ENCODE results near the gene SNX33.

The SNX33 gene

GRCh38 chr15:75640483-75641178, 7.1 kb upstream of the SNX33 start:
- Histone ChIP-seq H3K9me3 (ENCODE audit: insufficient read depth, low read length, severe bottlenecking) (no peaks in the 10 kb centered on the region), H3K27ac (ENCODE audit: low read length) (peak overlapping the region; percentile 90), H3K9ac (ENCODE audit: low read depth, low read length) (peak overlapping the region; percentile 73), H3K4me2 (ENCODE audit: insufficient read depth, low read length) (peak overlapping the region; percentile 80), H3K4me3 (ENCODE audit: low read depth in 1 of 2, low read length in 2 of 2) (peak overlapping the region; percentile 52 to 86; a peak in 3 of 4 replicates), H4K20me1 (ENCODE audit: insufficient read depth, low read length) (peaks cover 26% of the 10 kb centered on the region), H3K4me1 (ENCODE audit: insufficient read depth, low read length) (peaks cover 35% of the 10 kb centered on the region), H3K27me3 (ENCODE audit: insufficient read depth, low read length, poor library complexity) (no peaks in the 10 kb centered on the region), H2AFZ (ENCODE audit: low read depth, low read length) (peak overlapping the region; percentile 86), H3K79me2 (ENCODE audit: insufficient read depth, low read length) (peaks cover 30% of the 10 kb centered on the region), H3K36me3 (ENCODE audit: insufficient read depth, low read length) (peaks cover 8% of the 10 kb centered on the region)
- peak; percentile 74 for DNase-seq
- TF ChIP-seq EZH2 (IDR thresholded peaks at IDR 0.05; ENCODE audit: borderline replicate concordance, low read depth, low read length, severe bottlenecking) = no peak
- TF ChIP-seq, protein P1, sequence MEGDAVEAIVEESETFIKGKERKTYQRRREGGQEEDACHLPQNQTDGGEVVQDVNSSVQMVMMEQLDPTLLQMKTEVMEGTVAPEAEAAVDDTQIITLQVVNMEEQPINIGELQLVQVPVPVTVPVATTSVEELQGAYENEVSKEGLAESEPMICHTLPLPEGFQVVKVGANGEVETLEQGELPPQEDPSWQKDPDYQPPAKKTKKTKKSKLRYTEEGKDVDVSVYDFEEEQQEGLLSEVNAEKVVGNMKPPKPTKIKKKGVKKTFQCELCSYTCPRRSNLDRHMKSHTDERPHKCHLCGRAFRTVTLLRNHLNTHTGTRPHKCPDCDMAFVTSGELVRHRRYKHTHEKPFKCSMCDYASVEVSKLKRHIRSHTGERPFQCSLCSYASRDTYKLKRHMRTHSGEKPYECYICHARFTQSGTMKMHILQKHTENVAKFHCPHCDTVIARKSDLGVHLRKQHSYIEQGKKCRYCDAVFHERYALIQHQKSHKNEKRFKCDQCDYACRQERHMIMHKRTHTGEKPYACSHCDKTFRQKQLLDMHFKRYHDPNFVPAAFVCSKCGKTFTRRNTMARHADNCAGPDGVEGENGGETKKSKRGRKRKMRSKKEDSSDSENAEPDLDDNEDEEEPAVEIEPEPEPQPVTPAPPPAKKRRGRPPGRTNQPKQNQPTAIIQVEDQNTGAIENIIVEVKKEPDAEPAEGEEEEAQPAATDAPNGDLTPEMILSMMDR (IDR thresholded peaks at IDR 0.05; ENCODE audit: borderline replicate concordance, extremely low read depth, low read length, poor library complexity, severe bottlenecking) = peak; percentile 69
- ATAC-seq (ENCODE audit: insufficient read depth, low read depth) = peak; percentile 50

GRCh38 chr15:75641179-75641503, 6.6 kb upstream of the SNX33 start:
- H3K4me2 ChIP-seq (ENCODE audit: insufficient read depth, low read length) = peak overlapping the region; percentile 80
- peaks cover 30% of the 10 kb centered on the region for H3K79me2 ChIP-seq (ENCODE audit: insufficient read depth, low read length)
- peak overlapping the region; percentile 73; the same call in 1 of the 2 replicates for H3K9ac ChIP-seq (ENCODE audit: low read depth, low read length)
- ATAC-seq (ENCODE audit: insufficient read depth, low read depth) (no peak), DNase-seq (no peak)
- no peaks in the 10 kb centered on the region for H3K9me3 ChIP-seq (ENCODE audit: insufficient read depth, low read length, severe bottlenecking)
- H3K4me3 ChIP-seq (ENCODE audit: low read depth in 1 of 2, low read length in 2 of 2) = peak overlapping the region; percentile 52 to 86; a peak in 3 of 4 replicates
- peaks cover 26% of the 10 kb centered on the region for H4K20me1 ChIP-seq (ENCODE audit: insufficient read depth, low read length)
- peak overlapping the region; percentile 86 for H2AFZ ChIP-seq (ENCODE audit: low read depth, low read length)
- peaks cover 2% of the 10 kb centered on the region for H3K27me3 ChIP-seq (ENCODE audit: insufficient read depth, low read length, poor library complexity)
- H3K4me1 ChIP-seq (ENCODE audit: insufficient read depth, low read length) = peaks cover 35% of the 10 kb centered on the region
- H3K27ac ChIP-seq (ENCODE audit: low read length) = peak overlapping the region; percentile 46
- TF ChIP-seq EZH2 (IDR thresholded peaks at IDR 0.05; ENCODE audit: borderline replicate concordance, low read depth, low read length, severe bottlenecking) = no peak
- TF ChIP-seq, protein P1 (IDR thresholded peaks at IDR 0.05; ENCODE audit: borderline replicate concordance, extremely low read depth, low read length, poor library complexity, severe bottlenecking) = no peak
- H3K36me3 ChIP-seq (ENCODE audit: insufficient read depth, low read length) = peaks cover 8% of the 10 kb centered on the region

DNA sequence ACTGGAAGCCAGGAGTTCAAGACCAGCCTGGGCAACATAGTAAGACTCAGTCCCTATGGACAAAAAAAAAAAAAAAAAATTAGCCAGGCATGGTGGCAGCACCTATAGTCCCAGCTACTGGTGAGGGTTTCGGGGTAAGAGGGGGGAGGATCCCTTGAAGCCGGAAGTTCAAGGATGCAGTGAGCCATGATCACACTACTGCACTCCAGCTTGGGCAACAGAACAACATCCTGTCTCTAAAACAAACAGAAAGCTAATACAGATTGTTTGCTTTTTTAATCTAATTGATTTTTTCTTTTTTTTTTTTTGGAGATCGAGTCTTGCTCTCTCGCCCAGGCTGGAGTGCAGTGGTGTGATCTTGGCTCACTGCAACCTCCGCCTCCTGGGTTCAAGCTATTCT, 6.1 kb upstream of the SNX33 start:
- Histone ChIP-seq H3K79me2 (ENCODE audit: insufficient read depth, low read length) (peaks cover 30% of the 10 kb centered on the region), H3K27ac (ENCODE audit: low read length) (no peak overlapping the region), H2AFZ (ENCODE audit: low read depth, low read length) (no peak overlapping the region), H3K4me3 (ENCODE audit: low read depth in 1 of 2, low read length in 2 of 2) (no peak overlapping the region), H3K4me1 (ENCODE audit: insufficient read depth, low read length) (peaks cover 39% of the 10 kb centered on the region), H3K4me2 (ENCODE audit: insufficient read depth, low read length) (no peak overlapping the region), H3K36me3 (ENCODE audit: insufficient read depth, low read length) (peaks cover 8% of the 10 kb centered on the region), H4K20me1 (ENCODE audit: insufficient read depth, low read length) (peaks cover 26% of the 10 kb centered on the region), H3K9ac (ENCODE audit: low read depth, low read length) (no peak overlapping the region), H3K9me3 (ENCODE audit: insufficient read depth, low read length, severe bottlenecking) (no peaks in the 10 kb centered on the region), H3K27me3 (ENCODE audit: insufficient read depth, low read length, poor library complexity) (peaks cover 6% of the 10 kb centered on the region)
- TF ChIP-seq, protein P1 (IDR thresholded peaks at IDR 0.05; ENCODE audit: borderline replicate concordance, extremely low read depth, low read length, poor library complexity, severe bottlenecking) = no peak
- no peak for TF ChIP-seq EZH2 (IDR thresholded peaks at IDR 0.05; ENCODE audit: borderline replicate concordance, low read depth, low read length, severe bottlenecking)
- DNase-seq (no peak), ATAC-seq (ENCODE audit: insufficient read depth, low read depth) (no peak)
